T-helper 2 cell (primary cell): Measurements from ENCODE around the gene CUTA.
"Not testable (repeated sequence)": the region's sequence is repeated elsewhere in the genome, so short reads cannot be mapped to it uniquely, and the experiment has no call there.

Experiments used
- DNase-seq, 5 experiments: peaks; one replicate each; pipeline versions ENCODE4 v3.0.0 to v3.0.0-alpha.2; 2012 to 2022

Gene CUTA

GRCh38 chr6:33399881-33400280, 18.0 kb downstream of the CUTA start:
- DNase-seq: not testable (repeated sequence)

GRCh38 chr6:33398601-33399000, 19.3 kb downstream of the CUTA start:
- not testable (repeated sequence) for DNase-seq

- DNase-seq: no peak
These were observed 20.4 kb downstream of the CUTA start for GRCh38 chr6:33397541-33397940.

DNA sequence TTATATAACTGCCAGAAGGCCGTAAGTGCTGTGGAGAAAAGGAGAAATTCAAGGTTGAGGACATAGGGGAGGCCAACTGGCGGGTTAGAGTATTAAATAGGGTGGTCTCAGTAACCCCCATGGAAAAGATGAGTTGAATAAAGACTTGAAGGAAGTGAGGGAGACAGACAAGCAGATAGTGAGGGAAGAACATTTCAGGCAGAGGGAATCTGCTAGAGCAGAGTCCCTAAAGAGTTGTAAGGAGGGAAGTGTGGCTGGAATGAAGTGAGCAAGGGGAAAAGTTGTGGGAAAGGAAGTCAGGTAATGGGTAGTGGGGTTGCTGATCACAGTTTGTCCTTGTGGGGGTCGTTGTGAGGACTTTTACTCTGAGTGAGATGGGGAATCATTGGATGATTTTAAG, 24.9 kb downstream of the CUTA start:
- no peak for DNase-seq

- DNase-seq: peak in 1 of 5 experiments; percentile 52
These were observed 25.3 kb downstream of the CUTA start for GRCh38 chr6:33392595-33392948.

DNA sequence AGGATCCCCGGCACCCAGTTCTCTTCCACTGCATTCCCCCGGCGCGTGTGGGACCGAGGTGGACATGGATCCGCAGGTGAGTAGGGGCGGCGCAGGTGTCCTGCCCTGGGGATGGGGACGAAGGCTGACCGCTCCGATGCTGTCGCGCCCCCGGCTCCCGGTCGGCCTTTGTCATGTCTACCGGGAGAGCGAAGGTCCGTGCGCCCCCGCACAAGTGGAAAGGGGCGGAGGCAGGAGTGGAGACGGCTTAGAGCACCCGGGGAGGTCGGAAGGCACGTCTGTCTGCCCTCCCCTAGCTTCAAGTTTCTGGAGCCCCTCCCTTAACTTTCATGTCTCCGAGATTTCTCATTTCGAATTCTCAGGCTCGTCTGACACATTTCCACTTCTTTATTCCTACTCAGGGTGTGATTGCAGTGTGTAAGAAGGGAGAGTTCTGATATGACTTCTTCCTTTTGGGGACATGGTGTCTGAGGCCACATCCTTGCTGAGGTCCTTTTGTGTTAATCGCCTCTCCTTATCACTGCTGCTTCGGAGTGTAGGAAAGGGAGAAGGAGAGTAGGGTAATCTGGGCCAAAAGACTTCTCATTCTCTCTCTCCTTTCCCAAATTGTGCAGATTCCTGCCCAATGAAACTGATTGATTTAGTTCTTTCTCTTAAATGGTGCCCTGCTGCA, 25.8 kb downstream of the CUTA start:
- DNase-seq: peak in 2 of 5 experiments; percentile 38 to 45

GRCh38 chr6:33391278-33391921, 26.5 kb downstream of the CUTA start, which contains the start of gene KIFC1:
Gene KIFC1 (plus strand): TSS chr6:33391823. CDS start chr6:33391986, 163 bp downstream.
- peak; percentile 97 to 100 (median 99) for DNase-seq

GRCh38 chr6:33390767-33391277, 27.1 kb downstream of the CUTA start:
- DNase-seq: no peak

DNA sequence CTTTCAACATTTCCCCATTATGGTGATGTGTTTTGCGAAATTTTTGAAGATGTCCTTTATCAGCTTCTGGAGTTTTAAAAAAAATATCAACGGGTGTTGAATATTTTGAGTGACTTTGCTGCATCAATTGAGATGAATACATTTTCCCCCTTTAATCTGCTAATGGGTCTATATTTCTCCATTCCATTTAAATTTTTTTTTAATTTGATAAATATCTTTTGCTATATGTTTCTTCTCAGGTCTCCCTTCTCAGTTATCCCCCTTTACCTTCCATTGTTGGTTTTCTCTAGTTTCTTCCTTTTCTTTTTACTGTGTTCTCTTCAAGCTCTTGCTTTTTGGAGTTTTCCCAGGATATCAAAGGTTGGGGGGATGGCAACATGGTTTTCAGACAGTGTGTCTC, 27.7 kb downstream of the CUTA start:
- DNase-seq: no peak

- no peak for DNase-seq
These were observed 33.3 kb downstream of the CUTA start for GRCh38 chr6:33384581-33385020.

GRCh38 chr6:33383427-33384185, 34.3 kb downstream of the CUTA start:
- DNase-seq: no peak

DNA sequence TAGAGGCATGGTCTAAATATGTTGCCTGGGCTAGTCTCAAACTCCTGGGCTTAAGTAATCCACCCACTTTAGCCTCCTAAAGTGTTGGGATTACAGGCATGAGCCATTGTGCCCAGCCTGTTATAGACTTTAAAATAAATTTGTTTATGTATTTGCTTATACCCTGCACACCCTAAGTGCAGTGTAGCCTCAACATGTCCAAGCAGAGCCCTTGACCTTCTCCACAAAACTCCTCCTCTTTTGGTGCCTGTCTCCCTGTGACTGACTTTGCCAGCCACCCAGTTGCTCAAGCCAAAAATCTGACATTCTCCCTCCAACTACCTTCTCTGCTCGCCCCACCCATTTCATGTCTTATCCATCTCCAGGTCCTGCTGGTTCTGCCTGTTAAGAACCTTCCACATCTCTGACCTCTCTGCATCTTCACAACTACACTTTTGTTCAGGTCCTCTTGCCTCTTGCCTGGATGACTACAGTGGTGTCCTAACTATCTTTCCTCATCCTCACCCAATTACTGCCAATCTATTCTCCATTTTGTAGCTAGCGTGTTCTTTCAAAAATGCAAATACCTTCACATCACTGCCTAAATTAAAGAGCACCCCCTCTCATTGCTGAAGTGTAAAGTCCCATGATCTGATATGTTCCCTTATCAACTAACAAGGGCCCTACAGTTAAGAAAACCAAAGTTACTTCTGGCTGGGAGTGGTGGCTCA, 37.5 kb downstream of the CUTA start:
- no peak for DNase-seq

- DNase-seq: not testable (repeated sequence)
These were observed 38.7 kb downstream of the CUTA start for GRCh38 chr6:33379184-33379583.

DNA sequence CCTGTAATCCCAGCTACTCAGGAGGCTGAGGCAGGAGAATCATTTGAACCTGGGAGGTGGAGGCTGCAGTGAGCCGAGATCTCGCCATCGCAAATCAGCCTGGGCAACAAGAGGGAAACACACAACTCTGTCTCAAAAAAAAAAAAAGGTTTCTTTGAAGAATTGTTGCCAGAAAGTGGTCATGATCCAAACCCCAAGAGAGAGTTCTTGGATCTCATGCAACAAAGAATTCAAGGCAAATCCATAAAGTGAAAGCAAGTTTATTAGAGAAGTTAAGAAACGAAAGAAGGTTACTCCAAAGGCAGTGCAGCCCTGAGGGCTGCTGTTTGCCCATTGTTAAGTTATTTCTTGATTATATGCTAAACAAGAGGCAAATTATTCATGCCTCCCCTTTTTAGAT, 40.7 kb downstream of the CUTA start:
- DNase-seq: no peak

DNA sequence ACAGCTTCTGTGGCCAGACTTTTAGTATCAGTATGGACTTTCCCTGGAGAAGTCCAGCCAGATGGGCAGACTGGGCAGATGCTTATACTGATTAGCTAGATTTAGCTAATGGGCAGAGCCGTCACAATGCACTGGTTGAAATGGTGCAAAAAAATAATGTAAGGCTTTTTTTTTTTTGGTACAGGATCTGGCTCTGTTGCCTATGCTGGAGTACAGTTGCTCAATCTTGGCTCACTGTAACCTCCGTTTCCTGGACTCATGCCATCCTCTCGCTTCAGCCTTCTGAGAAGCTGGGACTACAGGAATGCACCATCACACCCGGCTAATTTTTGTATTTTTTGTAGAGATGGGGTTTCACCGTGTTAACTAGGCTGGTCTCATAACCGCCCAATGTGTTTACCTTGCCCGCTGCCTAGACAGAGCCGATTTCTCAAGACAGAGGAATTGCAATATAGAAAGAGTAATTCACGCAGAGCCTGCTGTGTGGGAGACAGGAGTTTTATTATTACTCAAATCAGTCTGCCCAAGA, 42.7 kb downstream of the CUTA start:
- no peak for DNase-seq

DNA sequence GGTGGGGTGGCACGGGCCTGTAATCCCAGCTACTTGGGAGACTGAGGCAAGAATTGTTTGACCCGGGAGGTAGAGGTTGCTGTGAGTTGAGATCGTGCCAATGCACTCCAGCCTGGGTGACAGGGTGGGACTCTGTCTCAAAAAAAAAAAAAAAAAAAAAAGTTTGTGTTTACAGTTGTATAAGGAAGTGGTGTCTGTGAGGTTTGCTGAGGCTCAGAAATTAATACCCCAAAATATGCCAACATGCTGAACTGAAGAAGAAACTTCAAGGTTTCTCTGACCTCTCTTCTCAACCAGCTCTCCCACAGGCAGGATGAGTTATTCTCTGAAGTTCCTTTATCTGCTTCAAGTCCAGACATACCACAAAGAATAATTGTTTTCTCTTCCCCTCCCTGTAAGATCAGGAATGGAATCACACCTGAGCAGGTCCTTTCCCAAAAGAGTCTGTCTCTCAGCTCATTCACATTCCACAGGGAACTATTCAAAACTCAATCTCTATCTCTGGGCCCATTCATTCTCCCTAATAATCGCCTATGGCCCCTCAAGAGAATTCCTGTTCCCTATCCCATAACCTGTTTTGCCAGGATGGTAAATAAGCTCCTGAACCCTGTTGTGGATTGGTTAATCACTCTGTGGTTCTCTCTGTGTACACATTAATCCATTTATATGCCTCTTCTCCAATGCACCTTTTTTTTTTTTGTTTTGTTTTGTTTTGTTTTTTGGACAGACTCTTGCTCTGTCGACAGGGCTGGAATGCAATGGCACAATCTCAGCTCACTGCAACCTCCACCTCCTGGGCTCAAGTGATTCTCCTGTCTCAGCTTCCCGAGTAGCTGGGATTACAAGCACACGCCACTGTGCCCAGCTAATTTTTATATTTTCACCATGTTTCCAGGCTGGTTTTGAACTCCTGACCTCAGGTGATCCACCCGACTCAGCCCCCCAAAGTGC, 43.7 kb downstream of the CUTA start:
- peak in 2 of 5 experiments; percentile 2 to 29 for DNase-seq

DNA sequence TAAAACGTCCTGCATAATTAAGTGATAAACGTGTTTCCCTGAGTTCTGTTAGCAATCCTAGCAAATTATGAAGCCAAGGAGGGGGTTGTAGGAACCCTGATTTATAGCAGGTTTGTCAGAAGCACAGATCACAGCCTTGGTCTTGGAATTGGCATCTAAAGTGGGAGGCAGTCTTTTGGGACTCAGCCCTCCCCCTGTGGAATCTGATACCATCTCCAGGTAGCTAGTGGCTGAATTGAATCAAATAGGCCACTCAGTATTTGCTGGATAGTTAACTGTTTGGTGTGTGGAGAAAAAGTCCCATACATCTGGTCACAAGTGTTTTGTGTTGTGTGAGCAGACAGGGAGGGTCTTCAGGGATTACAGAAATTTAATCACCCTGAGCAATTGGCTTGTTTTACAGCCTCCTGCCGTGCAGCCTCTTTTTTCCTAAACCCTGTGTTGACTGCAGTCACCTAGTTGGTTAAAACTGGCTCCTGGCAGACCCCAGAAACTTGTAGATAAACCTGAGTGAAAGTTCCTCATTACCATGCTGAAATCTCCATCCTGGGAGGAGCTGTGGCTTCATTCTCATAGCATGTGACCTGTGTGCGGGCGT, 45.3 kb downstream of the CUTA start:
- DNase-seq: no peak

DNA sequence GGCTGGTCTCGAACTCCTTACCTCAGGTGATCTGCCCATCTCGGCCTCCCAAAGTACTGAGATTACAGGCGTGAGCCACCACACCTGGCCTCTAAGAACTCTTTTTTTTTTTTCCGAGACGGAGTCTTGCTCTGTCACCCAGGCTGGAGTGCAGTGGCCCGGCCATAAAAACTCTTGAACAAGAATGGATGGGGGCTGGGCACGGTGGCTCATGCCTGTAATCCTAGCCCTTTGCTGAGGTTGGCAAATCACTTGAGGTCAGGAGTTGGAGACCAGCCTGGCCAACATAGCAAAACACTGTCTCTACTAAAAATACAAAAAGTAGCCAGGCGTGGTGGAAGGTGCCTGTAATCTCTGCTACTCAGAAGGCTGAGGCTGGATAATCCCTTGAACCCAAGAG, 46.0 kb downstream of the CUTA start:
- DNase-seq: not testable (repeated sequence)

DNA sequence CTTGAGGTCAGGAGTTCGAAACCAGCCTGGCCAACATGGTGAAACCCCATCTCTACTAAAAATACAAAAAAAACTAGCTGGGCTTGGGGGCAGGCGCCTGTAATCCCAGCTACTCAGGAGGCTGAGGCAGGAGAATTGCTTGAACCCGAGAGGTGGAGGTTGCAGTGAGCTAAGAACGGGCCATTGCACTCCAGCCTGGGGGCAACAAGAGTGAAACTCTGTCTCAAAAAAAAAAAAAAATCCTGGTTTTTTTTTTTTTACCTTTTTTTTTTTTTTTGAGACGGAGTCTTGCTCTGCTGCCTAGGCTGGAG, 50.2 kb downstream of the CUTA start:
- not testable (repeated sequence) for DNase-seq

DNA sequence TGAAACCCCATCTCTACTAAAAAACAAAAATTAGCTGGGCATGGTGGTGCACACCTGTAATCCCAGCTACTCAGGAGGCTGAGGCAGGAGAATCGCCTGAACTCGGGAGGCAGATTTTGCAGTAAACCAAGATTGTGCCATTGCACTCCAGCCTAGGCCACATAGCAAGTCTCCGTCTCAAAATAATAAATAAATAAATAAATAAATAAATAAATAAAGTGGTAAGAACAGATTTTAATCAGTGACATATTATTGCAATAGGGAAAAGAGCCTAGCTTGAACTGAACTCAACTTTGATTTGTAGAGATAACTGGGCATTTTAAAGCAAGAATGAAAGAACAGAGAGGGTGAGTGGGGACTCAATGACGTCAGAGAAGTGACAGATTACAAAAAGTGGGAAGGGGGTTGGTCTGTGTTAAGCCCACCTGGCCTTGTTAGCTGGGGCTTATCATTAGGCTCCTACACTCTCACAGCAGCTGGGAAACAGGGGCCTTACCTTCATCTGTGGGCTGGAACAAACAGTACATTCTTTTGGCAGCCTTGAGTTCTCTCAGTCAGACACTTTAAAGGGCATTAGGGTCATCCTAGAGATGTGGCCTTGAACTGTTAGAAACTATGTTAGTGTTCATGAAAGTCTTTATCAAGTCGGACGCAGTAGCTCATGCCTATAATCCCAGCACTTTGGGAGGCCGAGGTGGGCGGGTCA, 50.7 kb downstream of the CUTA start:
- DNase-seq: no peak
